D341Med (cell line): ENCODE measurements around the gene ZNF138.

ENCODE experiments used
- DNase-seq: peaks from one replicate; pipeline ENCODE4 v3.0.0; 2012; ENCODE audit warnings: low spot score

Gene ZNF138

GRCh38 chr7:64875658-64876406, 81.6 kb downstream of the ZNF138 start:
- peak; percentile 5 for DNase-seq

DNA sequence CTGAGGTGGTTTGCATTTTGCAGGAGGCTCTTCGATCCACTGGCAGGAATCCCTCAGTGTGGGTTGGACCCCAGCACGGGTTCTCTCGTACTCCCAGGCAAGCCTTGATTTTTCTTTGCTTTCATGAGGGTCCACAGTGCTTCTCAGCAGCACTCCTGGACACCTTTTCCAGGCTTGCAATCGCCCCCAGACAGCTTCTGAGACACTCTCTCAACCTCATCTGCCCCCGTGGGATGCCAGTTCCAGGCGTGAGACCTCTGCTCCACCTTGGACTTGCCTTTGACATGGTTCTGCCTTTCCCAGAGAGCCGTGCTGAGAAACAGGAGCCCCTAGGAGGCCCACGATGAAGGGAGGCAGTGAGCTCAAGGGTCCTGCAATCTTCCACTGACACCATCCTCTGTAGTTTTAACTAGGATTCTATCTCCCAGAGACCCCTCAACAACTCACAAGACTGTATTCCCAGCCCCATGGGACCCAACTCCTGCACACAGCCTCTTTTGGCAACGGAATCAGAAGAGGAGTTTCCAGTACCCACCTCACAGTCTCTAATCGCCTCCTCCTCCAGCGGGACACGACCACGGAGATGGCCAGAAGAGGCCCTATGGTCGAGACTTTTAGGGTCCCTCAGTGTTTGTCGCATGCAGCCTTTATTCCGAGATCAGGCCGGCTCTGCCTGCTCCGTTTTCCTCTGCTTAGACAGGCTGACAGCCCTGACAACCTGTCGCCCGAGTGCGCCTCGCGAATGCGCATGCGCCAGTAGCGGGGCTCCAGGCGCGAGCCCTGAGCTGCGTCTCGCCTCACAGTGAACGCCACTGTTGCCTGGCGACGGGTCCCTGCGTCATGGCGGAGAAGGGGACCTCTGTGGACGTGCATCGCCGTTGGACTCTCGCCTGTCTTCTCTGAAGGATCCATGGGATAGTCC, 82.8 kb downstream of the ZNF138 start:
- peak; percentile 84 for DNase-seq

GRCh38 chr7:64877714-64878610, 83.7 kb downstream of the ZNF138 start:
- DNase-seq, result peak; percentile 12

- DNase-seq, result no peak
These were observed 84.5 kb downstream of the ZNF138 start for GRCh38 chr7:64878684-64879083.

GRCh38 chr7:64879086-64879730, 85.0 kb downstream of the ZNF138 start:
- DNase-seq, result peak; percentile 13

GRCh38 chr7:64879800-64880199, 85.6 kb downstream of the ZNF138 start:
- peak; percentile 7 for DNase-seq

- peak; percentile 15 for DNase-seq
These were observed 86.4 kb downstream of the ZNF138 start for GRCh38 chr7:64880322-64881297.

DNA sequence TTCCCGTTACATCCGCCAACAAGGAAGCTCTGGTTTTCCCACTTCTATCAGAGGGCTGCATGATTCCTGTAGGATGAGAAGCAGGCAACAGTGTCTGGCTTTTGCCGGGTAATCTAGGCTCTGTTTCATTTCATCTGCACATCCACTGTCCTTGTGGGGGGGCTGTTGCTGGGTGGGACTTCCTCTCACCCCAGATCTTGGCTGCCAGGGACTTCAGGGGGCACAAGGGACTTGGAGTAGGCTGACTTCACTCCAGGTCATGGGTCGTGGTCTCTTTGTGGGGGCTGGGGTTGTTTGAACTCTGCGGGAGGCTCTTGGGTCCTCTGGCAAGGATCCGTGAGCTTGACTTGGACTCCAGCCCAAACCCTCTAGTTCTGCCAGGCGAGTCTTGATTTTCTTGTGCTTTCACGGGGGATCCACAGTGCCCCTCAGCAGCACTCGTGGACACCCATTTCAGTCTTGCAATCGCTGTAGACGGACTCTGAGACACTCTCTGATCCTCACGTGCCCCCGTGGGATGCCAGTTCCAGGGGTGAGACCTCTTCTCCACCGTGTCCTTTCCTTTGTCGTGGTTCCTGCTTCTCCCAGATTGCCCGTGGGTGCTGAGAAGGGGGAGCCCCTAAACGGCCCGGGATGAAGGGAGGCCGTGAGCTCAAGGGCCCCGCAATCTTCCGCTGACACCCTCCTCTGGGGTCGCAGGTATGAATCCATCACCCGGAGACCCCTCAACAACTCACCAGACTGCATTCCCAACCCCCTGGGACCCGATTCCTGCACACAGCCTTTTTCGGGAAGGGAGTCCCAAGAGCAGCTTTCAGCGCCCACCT, 87.4 kb downstream of the ZNF138 start:
- peak; percentile 6 for DNase-seq

GRCh38 chr7:64882341-64883112, 88.3 kb downstream of the ZNF138 start:
- DNase-seq, result peak; percentile 18
